Mucosa of gallbladder (tissue), 1 donor: Measurements from ENCODE around the gene NLRC3. TPM values are rescaled to one million over a fixed set of nuclear protein-coding genes. Genes with fewer than 3 reads are reported as not detected.

Source experiments
- total RNA-seq: library from RNA; stranded (reverse); gene quantifications from one replicate; pipeline ENCODE4 v1.2.1, GENCODE V29; 2021
- donor health status: DM: no; HTN: no; CAD: no.

The NLRC3 gene
- total RNA-seq, 1 donor from 2014 or later: 4.0 TPM

Other genes starting within 250 kb of the NLRC3 start
- gene OR2C1, start 221.5 kb downstream of the NLRC3 start, total RNA-seq: 0.14 TPM
- gene ZSCAN32, start 176.4 kb downstream of the NLRC3 start, total RNA-seq: 10.9 TPM
- 16.8 TPM for gene ZNF174, start 176.2 kb downstream of the NLRC3 start, total RNA-seq
- gene ZNF597, start 133.9 kb downstream of the NLRC3 start, total RNA-seq: 2.3 TPM
- gene NAA60, start 133.7 kb downstream of the NLRC3 start, total RNA-seq: 70.3 TPM
- not detected for gene C16orf90, start 81.9 kb downstream of the NLRC3 start, total RNA-seq
- gene CLUAP1, start 76.4 kb downstream of the NLRC3 start, total RNA-seq: 39.9 TPM
- gene SLX4, start 34.2 kb upstream of the NLRC3 start, total RNA-seq: 6.8 TPM
- 24.0 TPM for gene DNASE1, start 77.3 kb upstream of the NLRC3 start, total RNA-seq
- 101 TPM for gene TRAP1, start 140.1 kb upstream of the NLRC3 start, total RNA-seq